Stimulated activated naive CD8-positive, alpha-beta T cell treated with anti-CD3 and anti-CD28 coated beads, Interleukin-15, Interleukin-2, amounts not matched to agents 100 U/mL and 50 U/mL, for 24 hours (primary cell): ENCODE data around the gene TNFSF13B.

Source experiments
- ATAC-seq: fragments of 150-1000 bp; cut with Tn5 transposase; one replicate; pipeline ENCODE4 v1.10.0; 2021
- DNase-seq: peaks from one replicate; pipeline ENCODE4 v3.0.0; 2021

The TNFSF13B gene

DNA sequence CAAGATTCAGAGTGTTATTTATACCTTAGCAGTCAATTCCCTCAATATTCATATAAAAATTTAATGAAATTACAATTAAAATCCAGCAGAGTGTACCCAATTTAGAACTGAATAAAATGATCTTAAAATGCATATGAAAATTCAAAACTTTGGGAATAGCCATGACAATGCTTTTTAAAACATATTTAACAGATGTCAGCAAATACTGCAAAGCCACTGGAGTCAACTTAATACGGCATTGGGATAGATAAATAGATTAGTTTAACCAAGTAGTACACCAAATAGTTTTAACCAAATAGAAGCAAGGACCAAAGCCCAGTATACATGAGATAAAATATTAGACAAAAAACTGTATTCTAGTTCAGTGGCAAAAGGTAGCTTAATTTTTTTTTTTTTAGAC, 79.8 kb downstream of the TNFSF13B start:
- DNase-seq (no peak), ATAC-seq (no peak)

DNA sequence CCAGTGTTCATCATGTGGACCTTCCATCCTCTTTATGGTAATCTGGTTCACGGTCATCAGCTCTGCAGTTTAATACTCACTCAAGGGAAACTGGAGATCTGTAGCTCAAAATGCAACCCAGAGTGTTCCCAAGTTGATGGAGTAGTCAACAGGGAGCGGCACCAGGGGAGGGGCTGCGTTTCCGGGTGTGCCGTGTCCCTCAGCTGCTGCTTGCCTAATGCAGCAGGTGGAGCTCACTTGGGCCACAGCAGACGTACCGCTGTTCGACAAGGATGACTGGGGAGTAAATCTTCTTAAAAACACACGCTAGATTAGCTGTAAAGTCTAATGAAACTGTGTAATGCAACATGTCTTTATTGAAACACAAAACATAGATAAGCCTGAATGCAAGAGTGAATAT, 81.1 kb downstream of the TNFSF13B start:
- no peak for ATAC-seq
- DNase-seq: no peak

DNA sequence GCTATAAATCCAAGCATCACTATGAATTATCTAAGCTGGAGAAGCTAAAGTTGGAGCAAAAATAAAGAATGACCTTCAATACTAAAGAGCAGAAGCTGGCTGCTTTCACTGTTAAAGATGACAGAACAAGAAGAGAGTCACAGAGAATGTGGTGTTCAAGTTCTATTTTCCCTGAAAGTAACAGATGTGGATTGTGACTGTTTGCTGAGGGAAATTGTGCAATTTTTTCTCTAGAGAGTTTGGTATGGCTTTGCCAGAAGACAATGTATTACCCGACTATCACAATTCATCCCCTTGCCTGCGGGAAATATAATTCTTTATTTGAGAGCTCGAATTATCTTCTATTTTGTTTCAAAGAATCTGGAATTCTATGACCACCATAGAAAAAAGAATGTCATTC, 83.1 kb downstream of the TNFSF13B start:
- no peak for ATAC-seq
- DNase-seq: no peak

DNA sequence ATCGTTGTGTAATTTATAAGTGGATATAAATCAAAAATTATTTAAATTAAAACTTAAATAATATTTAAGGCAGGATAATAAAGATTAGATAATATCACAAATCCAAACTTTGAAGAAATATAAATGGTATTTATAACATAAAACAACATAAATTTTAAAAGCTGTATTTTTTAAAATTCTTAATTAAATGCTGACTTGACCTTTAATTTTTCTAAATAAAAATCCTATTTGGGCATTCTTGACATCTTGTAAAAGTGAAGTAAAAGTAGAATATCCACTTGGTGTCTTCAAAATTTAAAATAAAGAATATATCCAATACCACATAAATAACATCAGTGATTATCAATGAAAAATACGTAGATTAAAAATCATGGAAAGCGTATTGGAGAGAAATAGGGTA, 87.7 kb downstream of the TNFSF13B start:
- no peak for ATAC-seq
- no peak for DNase-seq
